GM10266 (cell line): ENCODE results near the gene MTCL3.

ENCODE experiments used
- DNase-seq: peaks from one replicate; pipeline ENCODE4 v3.0.0; 2012; ENCODE audit errors: extremely low spot score
- TF ChIP-seq, protein P1 (sequence below): IDR thresholded peaks from 2 replicates; pipeline ENCODE4 v1.5.1; 2012; ENCODE audit warnings: mild to moderate bottlenecking, low read depth; ENCODE audit not compliant: control insufficient read depth, insufficient read depth; ENCODE audit errors: missing control alignments

The MTCL3 gene

GRCh38 chr6:127453845-127454619 is 65.1 kb downstream of the MTCL3 start:
- TF ChIP-seq, protein P1, sequence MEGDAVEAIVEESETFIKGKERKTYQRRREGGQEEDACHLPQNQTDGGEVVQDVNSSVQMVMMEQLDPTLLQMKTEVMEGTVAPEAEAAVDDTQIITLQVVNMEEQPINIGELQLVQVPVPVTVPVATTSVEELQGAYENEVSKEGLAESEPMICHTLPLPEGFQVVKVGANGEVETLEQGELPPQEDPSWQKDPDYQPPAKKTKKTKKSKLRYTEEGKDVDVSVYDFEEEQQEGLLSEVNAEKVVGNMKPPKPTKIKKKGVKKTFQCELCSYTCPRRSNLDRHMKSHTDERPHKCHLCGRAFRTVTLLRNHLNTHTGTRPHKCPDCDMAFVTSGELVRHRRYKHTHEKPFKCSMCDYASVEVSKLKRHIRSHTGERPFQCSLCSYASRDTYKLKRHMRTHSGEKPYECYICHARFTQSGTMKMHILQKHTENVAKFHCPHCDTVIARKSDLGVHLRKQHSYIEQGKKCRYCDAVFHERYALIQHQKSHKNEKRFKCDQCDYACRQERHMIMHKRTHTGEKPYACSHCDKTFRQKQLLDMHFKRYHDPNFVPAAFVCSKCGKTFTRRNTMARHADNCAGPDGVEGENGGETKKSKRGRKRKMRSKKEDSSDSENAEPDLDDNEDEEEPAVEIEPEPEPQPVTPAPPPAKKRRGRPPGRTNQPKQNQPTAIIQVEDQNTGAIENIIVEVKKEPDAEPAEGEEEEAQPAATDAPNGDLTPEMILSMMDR = no peak
- no peak for DNase-seq

DNA sequence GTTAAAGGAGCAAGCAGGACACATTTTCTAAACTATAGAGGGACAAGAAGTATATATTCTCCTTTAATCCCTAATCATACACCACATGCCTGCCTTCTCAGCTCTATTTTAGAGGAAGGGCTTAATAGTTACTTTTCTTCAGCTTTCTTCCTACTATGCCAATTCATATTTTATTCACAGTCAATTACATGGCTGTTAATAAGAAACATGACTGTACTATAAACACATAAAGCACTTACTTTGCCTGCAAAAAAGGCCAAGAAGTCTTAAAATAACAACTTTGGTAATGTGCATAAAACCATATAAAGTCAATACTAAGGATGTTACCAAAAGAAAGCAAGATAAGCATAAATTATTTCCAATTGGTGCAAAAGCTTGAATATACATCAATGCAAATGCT is 66.3 kb downstream of the MTCL3 start:
- DNase-seq = no peak
- TF ChIP-seq, protein P1 = no peak

GRCh38 chr6:127451388-127451787 is 67.7 kb downstream of the MTCL3 start:
- TF ChIP-seq, protein P1 = no peak
- no peak for DNase-seq

GRCh38 chr6:127447780-127448179 is 71.4 kb downstream of the MTCL3 start:
- TF ChIP-seq, protein P1 = no peak
- no peak for DNase-seq

DNA sequence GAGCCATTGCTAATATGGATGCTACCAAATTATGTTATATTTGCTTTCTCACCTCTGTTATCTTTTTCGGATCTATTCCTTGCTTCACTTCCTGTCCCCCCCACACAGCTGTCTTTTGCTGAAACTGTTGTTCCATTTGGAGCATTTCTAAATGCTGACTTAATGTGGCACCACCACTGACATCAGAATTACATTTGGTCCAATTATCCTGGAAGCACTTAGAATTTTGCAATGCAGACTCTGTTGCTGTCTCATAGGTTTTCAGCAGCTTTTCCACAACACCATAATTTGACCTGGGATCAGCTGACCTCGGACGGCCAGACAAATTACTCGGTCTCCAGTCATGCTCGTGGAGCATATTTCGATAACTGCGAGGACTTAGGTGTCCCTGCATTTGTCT is 72.8 kb downstream of the MTCL3 start:
- TF ChIP-seq, protein P1 = no peak

DNA sequence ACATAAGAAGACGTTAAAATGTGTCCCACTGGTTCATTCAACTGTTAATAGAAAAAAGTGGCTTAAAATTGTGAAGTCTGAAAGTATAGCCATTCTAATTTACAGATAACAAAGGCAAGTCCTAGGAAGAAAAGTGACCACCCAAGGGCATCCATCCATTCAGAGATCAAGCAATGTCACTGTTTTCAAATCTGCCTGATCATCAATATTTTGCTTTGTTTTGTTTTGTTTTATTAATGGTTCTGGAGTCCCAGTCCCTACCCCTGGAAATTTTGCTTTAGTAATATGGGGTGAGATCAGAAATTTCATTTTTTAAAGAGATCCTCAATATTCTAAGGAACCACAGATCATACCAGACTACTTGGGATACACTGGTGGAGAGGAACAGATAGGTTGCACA is 77.3 kb downstream of the MTCL3 start:
- no peak for DNase-seq
- TF ChIP-seq, protein P1 = no peak

More for the DNA sequence above, 72.8 kb downstream of the MTCL3 start:
- no peak for DNase-seq

DNA sequence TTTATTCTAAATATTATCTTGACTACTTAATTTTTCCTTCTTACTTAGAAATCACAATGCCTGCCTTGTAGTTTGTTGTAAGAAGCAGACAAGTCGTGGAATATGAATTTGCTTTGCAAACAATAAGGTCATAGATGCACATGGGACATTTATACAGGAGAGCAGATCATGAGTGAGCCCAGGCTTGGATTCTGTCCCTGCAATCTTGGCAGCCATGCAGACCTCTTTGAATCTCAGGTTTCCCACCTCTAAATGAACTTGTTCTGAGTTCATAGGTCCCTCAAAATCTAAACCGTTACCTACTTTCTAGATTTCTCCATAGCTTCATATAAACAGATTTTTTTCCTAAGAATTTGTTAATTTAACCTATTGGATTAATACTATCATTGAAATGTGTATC is 79.4 kb downstream of the MTCL3 start:
- no peak for DNase-seq
- TF ChIP-seq, protein P1 = no peak
